Measurements from ENCODE around the gene HLX.

HLX gene

DNA sequence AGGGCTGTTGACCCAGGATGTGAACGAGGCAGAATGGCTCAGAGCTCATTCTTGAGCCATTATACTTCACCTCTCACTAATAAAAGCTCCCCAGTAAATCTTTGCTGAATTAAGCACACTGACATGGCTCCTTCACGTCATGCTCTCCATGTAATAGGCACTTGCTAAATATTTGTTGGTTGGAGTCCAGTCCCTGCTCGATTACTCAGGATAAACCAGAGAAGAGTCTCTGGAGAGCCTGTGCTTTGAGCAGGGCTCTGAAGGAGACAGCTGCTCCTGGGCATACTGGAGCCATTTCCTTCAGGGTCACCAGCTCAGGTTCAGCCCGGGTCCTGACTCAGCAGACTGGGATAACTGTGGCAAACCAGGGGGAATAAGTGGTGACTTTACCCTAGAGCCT, 46.9 kb downstream of the HLX start:
- no peak for DNase-seq (ENCODE audit: low spot score)

DNA sequence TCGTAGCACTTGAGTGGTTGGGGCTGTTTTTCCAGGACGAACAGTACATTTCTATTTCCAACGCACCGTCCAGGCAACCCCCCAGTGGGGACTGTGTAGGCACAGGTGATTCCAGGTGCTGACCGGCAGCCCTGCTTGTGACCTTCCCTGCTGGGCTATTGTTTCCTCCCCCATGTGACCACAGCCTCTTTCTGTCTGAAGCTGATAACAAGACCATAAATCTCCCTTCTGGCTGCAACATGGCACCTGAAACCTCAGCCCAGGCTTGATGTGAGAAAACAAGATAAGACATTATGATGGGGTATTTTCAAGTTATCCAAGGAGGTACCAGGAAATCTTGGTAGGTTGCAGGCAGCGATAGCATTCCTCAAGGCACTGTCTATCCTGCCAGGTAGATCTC, 48.2 kb downstream of the HLX start:
- DNase-seq (ENCODE audit: low spot score), result no peak

DNA sequence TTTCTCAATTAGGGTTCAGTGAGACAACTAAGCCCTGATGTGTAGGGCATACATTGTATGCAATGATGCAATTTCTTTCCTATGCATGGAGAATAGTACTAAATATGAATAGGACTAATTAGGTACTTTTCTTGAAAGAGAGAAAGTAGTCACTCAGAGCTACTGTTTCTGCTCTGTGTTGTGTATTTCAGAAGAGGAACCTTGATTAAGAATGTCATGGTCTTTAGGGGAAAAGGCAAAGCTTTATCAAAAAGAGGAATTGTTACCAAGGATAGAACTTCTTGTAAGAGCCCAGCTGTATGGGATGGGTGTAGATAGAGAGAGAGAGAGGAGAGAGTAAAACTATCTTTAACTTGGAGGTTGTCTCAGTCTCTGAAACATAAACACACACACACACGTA, 49.1 kb downstream of the HLX start:
- no peak for DNase-seq (ENCODE audit: low spot score)

DNA sequence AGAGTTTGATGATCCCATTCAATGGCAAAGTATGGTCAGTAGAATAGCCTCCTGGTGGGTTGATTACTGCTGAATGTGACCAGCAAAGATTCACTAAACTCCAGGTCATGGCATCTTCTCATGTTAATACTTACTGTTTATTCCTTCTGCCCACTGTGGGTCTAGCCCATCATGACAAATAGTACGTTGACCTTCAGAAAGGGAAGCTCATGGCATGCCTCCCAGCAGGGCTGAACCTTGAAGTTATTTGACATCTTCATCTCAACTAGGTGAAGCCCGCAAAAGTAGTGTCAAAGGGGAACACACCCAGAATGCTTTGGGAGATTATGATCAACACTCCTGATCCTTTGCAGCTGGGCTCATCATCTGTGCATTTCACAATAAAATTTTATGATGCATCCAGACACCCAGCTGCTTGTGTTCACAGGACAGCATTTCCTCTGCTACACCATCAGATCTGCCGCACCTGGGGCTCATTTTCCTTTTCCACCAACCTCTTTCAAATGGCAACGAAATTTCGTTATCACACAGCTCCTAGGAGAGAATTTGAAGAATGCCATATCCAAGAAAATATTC, 49.6 kb downstream of the HLX start:
- no peak for DNase-seq (ENCODE audit: low spot score)

DNA sequence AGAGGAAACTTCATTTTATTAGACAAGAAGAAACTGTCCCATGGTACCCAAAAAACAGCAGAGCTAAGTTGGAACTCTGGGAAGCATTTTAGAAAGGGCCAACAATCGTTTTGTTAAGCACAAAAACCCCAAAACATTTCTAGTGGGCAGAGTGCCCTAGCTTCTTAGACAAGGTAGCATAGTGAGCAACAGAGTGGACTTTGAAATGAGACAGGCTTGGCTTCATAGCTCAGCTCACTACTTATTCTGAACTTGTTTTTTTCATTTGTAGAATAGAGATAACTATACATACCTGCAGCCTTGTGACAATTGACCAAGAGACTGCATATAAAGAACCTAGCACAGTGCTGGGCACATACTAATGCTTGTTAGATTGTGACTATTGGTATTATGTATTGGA, 50.1 kb downstream of the HLX start:
- DNase-seq (ENCODE audit: low spot score), result no peak

All from germinal center (tissue), 1 donor.